GM19397 (cell line): ENCODE results near the gene NTM.

Experiments
- ATAC-seq: cut with Tn5 transposase; IDR thresholded peaks from one replicate; pipeline ENCODE4 v1.9.1; 2021; ENCODE audit warnings: mild to moderate bottlenecking, moderate library complexity; ENCODE audit not compliant: unreplicated experiment

The NTM gene

GRCh38 chr11:131807876-131808275 lies 437.5 kb downstream of the NTM start:
- no peak for ATAC-seq

GRCh38 chr11:131808470-131808869 lies 438.1 kb downstream of the NTM start:
- no peak for ATAC-seq

GRCh38 chr11:131809203-131809918 lies 438.9 kb downstream of the NTM start:
- no peak for ATAC-seq

DNA sequence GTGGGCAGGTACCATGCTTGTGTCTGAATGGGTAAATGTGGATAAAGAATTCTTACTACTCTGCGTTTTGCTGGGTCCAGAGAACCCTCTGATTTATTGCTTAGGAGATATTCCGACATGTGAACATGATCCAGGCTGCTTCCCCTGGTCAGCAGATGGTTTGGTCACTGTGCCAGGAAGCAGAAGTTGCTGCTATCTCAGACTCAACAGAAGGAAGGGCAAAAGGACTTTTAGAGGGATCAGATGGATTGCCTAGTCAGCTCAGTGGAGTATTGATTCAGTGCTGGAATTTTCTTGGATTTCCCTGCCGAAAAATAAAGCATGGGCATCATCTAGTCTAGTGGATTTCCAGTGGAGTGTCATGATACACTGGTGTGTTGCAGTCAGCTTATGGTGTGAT lies 440.1 kb downstream of the NTM start:
- no peak for ATAC-seq

DNA sequence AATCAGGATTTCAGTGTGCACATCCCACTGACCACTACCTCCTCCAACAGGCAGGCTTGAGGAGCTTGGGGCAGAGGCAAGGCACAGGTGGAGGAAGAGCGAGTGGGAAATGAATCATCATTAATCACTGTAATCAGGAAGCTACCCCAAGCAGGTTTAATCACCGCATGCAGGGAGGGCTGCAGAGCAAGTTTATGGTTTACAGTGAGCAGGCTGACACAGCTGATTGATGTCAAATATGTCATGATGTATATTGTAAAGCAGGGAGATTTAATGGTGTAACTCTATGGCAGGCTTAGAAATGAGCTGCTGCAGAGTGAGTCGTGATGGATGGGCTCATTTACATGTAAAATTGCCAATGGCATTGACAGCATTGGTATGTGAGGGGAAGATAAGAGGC lies 441.0 kb downstream of the NTM start:
- ATAC-seq: no peak

- no peak for ATAC-seq
These were observed 443.7 kb downstream of the NTM start for GRCh38 chr11:131814108-131814507.

DNA sequence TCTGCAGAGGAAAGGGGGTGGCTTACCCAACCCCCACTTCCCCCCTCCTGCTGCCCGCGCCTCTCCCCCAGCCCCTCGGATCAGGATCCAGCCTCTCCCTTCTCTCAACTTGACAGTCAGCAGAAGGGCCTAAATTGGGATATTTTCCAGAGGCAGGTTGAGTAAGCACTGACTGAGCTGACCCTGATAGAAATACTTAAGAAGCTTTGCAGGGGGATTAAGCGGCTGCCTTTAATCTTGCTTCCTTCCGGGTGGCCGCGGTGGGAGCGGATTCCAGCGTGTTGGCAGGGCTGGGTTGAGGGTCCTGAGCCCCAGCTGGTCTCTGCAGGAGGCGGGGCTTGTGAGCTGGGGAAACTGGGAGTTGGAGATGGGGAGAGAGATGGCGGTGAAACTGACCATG lies 445.2 kb downstream of the NTM start:
- no peak for ATAC-seq

GRCh38 chr11:131816051-131816450 lies 445.6 kb downstream of the NTM start:
- no peak for ATAC-seq

GRCh38 chr11:131817687-131818188 lies 447.3 kb downstream of the NTM start:
- ATAC-seq: no peak

DNA sequence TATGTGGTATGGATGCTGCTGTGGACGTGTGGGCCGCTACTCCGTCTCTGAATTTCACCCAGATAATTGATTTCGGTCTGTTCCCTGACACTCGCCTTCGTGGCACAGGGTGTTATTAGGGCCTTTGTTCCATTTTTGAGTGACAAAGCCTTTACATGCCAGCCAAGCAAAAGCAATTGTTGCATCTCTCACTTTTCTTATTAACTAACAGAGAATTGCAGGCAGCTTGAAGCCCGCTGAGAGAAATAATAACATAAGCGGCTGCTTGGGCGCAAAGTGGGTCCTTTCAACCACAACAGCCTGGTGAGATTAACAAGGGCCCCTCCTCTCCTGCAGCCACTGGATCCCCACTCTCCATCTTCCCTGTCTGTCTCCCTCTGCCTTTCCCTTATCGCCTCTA lies 449.4 kb downstream of the NTM start:
- no peak for ATAC-seq

DNA sequence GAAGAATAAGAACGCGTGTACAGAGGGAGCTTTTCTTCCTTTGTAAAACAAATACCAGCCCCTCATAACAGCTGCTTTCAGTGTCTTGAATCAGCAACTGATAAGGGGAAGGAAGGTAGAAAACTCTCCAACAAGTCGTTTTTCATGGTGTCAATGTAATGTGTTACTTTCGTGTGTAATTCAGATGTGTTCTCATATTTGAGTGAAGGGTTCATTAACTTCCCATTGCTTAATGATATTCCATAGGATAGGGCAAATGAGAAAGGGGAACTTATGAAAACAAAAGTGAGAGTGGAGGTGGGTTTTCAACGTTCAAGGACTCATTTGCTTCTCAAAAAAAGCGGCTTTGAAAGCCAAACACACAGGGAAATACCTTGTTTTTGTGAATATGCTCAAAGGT lies 452.1 kb downstream of the NTM start:
- no peak for ATAC-seq

GRCh38 chr11:131823772-131824171 lies 453.4 kb downstream of the NTM start:
- no peak for ATAC-seq

DNA sequence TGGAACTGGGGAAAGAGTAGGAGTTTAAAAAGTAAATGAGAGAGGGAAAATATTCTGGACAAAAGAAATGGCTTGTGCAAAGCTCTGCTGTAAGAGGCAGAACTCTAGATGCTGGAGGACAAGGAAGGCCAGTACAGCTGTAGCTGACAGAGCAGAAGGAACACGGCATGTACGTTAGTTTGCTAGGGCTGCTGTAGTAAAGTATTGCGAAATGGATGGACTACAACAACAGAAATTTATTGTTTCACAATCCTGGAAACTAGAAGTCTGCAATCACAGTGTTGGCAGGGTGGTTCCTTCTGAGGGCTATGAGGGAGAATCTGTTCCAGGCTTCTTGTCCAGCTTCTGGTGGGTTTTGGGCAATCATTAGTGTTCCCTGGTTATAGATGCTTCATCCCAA lies 454.4 kb downstream of the NTM start:
- no peak for ATAC-seq

GRCh38 chr11:131827430-131827829 lies 457.0 kb downstream of the NTM start:
- ATAC-seq: no peak

GRCh38 chr11:131829725-131830124 lies 459.3 kb downstream of the NTM start:
- peak; percentile 58 for ATAC-seq

DNA sequence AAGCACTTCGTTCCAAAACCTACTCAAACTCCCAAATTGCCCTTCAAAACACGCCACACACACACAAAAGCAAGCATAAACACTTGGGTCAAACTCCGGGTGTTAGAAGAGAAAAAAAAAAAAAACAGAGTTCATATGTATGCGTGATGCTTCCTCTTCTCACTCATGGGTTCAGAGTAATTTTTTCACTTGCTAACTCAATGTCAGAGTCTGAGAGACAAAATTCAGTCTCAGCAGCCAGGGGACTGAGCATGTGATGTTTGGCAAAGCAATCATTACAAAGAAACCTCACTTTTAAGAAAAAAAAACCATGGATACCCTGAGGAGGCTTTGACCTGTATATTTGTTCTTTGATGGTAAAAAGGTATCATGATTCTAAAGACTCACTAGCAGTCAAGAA lies 461.7 kb downstream of the NTM start:
- no peak for ATAC-seq

DNA sequence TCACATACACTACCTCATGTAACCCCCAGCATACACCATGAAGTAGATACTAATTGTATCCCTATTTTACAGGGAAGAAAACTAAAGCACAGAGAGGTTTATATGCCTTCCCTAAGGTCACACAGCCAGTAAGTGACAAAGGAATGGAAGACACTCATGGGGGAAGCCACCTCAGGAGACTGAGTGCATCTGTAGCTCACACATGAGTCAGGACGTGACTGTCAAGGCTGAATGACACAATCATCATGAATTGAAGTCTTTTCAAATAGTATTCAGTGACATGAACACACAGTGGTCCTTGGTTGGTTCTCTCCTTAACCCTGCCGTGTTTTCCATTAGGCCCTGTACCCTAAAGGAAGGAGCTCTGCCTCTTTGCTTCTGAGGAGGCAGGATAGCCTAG lies 463.0 kb downstream of the NTM start:
- no peak for ATAC-seq

GRCh38 chr11:131837562-131837961 lies 467.1 kb downstream of the NTM start:
- ATAC-seq: no peak

DNA sequence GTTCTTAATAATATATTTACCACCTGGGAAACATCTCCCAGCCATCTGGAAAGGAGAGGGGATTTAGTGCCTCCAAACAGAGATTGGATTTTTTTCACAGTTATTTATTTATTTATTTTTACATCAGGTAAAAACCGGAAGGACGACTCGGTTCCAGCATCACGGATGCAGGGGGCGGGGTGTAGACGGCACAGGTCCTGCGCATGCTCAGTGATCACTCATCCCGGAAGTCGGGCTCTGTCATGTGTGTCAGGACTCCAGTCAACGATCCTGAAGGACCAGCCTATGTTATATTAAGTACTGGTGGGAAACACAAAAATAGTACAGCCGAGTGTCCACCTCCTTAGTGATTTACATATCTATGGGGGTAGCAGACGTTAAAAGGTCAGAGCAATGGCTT lies 467.6 kb downstream of the NTM start:
- ATAC-seq: no peak

- no peak for ATAC-seq
These were observed 468.9 kb downstream of the NTM start for GRCh38 chr11:131839326-131839725.

DNA sequence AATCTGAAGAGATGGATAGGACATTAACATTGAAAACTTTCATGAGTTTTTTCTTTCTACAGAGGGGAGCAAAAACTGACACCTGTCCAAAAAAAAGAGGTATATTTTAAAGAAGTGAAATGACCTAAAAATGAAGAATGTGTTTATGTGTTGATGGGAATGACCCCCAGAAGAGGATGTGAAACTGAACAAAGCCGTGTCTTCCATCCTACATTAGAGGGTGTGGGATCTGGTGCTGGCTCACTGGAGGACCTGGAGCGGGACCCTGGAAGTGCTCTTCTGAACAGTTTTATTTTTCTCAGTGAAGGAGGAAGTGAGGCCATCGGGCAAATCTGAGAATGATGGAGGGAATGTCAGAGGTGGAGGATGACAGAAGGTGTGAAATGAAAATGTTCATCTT lies 470.1 kb downstream of the NTM start:
- ATAC-seq: no peak

DNA sequence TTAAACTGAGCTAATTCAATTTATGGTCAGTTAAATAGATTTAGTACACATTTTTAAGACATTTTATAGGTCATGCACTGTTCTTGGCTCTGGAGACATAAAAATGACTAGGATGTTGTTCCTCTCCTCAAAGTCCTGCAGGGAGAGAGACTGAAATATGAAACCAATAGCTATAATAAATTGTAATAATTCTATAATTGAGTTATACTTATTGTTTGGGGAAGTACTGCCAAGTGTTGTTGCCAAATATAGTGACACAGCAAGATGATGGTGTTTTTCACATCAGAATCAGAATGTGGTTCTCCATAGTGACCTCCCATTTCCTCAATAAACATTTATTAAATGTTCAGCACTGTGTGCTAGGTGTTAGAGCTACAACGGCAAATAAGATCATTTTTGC lies 470.6 kb downstream of the NTM start:
- ATAC-seq: no peak
